ENCODE data around the gene STAG2.

STAG2 gene

GRCh38 chrX:123976706-123977316 lies 15.3 kb downstream of the STAG2 start:
- Histone ChIP-seq H3K36me3 (ENCODE audit: control insufficient read depth in 2 of 2, insufficient read depth in 1 of 2, low read length in 2 of 2) (no peaks in the 10 kb centered on the region), H3K9me3 (ENCODE audit: control insufficient read depth, insufficient read depth, low read depth, low read length) (no peaks in the 10 kb centered on the region), H3K4me1 (ENCODE audit: control insufficient read depth, insufficient read depth, low read length) (peaks cover 16% of the 10 kb centered on the region), H3K27ac (ENCODE audit: extremely low read depth, low read depth, low read length) (no peak overlapping the region), H3K4me3 (ENCODE audit: low read depth, low read length) (no peak overlapping the region)
- ChIA-PET POLR2A (interaction anchor here (0.6 to 1.0 kb wide), 2 partner anchors 14 to 160 kb away, joined by 3 to 5 read pairs; no protein-coding TSS in a partner anchor), CTCF (interaction anchor here (0.6 to 1.8 kb wide), 18 partner anchors 10 to 526 kb away, joined by 3 to 14 read pairs (median 4); no protein-coding TSS in a partner anchor)
- no peak for TF ChIP-seq GLI2 (tag by site-specific recombination; IDR thresholded peaks at IDR 0.05; ENCODE audit: borderline replicate concordance, low read depth)
- no peak for TF ChIP-seq SALL2 (tag by site-specific recombination; IDR thresholded peaks at IDR 0.05; ENCODE audit: borderline replicate concordance)
- TF ChIP-seq CTCF (tag by site-specific recombination; IDR thresholded peaks at IDR 0.05): peak; percentile 51
- TF ChIP-seq ZNF324 (tag by site-specific recombination; IDR thresholded peaks at IDR 0.05): no peak
- TF ChIP-seq INSM2 (tag by site-specific recombination; IDR thresholded peaks at IDR 0.05): no peak
- TF ChIP-seq OVOL3 (tag by site-specific recombination; IDR thresholded peaks at IDR 0.05): no peak
- no peak for TF ChIP-seq EGR2 (tag by site-specific recombination; IDR thresholded peaks at IDR 0.05; ENCODE audit: low read depth)
- TF ChIP-seq TRIM28 (IDR thresholded peaks at IDR 0.05; ENCODE audit: borderline replicate concordance, low read length): no peak
- no peak for TF ChIP-seq GLIS1 (tag by site-specific recombination; IDR thresholded peaks at IDR 0.05)
- peak; percentile 43; the same call in 1 of the 2 replicates for TF ChIP-seq IKZF3 (tag by site-specific recombination; IDR thresholded peaks at IDR 0.05)
- TF ChIP-seq ZNF610 (tag by site-specific recombination; IDR thresholded peaks at IDR 0.05; ENCODE audit: borderline replicate concordance): no peak
- TF ChIP-seq ZNF654 (tag by site-specific recombination; IDR thresholded peaks at IDR 0.05; ENCODE audit: low read depth): peak; percentile 50
- no peak for TF ChIP-seq ZNF335 (tag by site-specific recombination; conservative IDR thresholded peaks at IDR 0.05)
- TF ChIP-seq ZNF112 (tag by site-specific recombination; IDR thresholded peaks at IDR 0.05): no peak
- TF ChIP-seq ZSCAN30 (tag by site-specific recombination; IDR thresholded peaks at IDR 0.05): 0 out of 2 replicates have a peak, but pooled peaks have one; percentile 5
- TF ChIP-seq ZNF560 (tag by site-specific recombination; IDR thresholded peaks at IDR 0.05; ENCODE audit: borderline replicate concordance): no peak
- no peak for TF ChIP-seq ZFHX2 (tag by site-specific recombination; conservative IDR thresholded peaks at IDR 0.05)
- no peak for TF ChIP-seq KLF8 (tag by site-specific recombination; IDR thresholded peaks at IDR 0.05)
- peak; percentile 94 for TF ChIP-seq ZNF600 (tag by site-specific recombination; IDR thresholded peaks at IDR 0.05)
- TF ChIP-seq ZNF311 (tag by site-specific recombination; IDR thresholded peaks at IDR 0.05; ENCODE audit: borderline replicate concordance): no peak
- TF ChIP-seq ZNF449 (tag by site-specific recombination; IDR thresholded peaks at IDR 0.05): no peak
- TF ChIP-seq ZFP3 (tag by site-specific recombination; IDR thresholded peaks at IDR 0.05; ENCODE audit: low read depth): no peak
- TF ChIP-seq ZNF155 (tag by site-specific recombination; IDR thresholded peaks at IDR 0.05): no peak

All from HEK293 (cell line).